Activated CD4-positive, alpha-beta T cell treated with anti-CD3 and anti-CD28 coated beads, Interleukin-2, amount 10 ng/mL, durations not matched to agents 24 days and 14 days (primary cell): ENCODE data around the gene CELF4. TPM values are rescaled to one million over a fixed set of nuclear protein-coding genes. Genes with fewer than 3 reads are reported as not detected.

Source experiments
- DNase-seq: peaks from one replicate; pipeline ENCODE4 v3.0.0; 2022
- H3K27ac Mint-ChIP-seq: one replicate; pipeline ENCODE4 v1.8.0; 2022; ENCODE audit warnings: mild to moderate bottlenecking, mixed read lengths
- H3K27me3 Mint-ChIP-seq: one replicate; pipeline ENCODE4 v1.8.0; 2022; ENCODE audit warnings: mixed read lengths
- H3K36me3 Mint-ChIP-seq: one replicate; pipeline ENCODE4 v1.8.0; 2022; ENCODE audit warnings: low read depth, mild to moderate bottlenecking, mixed read lengths
- H3K4me1 Mint-ChIP-seq: one replicate; pipeline ENCODE4 v1.8.0; 2021; ENCODE audit warnings: mixed read lengths
- H3K4me3 Mint-ChIP-seq: one replicate; pipeline ENCODE4 v1.8.0; 2022; ENCODE audit warnings: mild to moderate bottlenecking, moderate library complexity, mixed read lengths
- H3K9me3 Mint-ChIP-seq: one replicate; pipeline ENCODE4 v1.8.0; 2021; ENCODE audit warnings: mixed read lengths
- intact Hi-C: fragments of 100-400 bp; cut with micrococcal nuclease; formaldehyde crosslinking; loops from one replicate; pipeline ENCODE4 v1.15.1; 2023
- total RNA-seq: library from RNA; stranded (reverse); gene quantifications from 2 replicates; pipeline ENCODE4 v1.2.3, GENCODE V29; 2022

CELF4 gene
- total RNA-seq, 1 donor from 2014 or later = not detected

- intact Hi-C loops = no loop called here
- no peak overlapping the region for H3K27ac Mint-ChIP-seq
- no peaks in the 10 kb centered on the region for H3K27me3 Mint-ChIP-seq
- no peak for DNase-seq
- H3K9me3 Mint-ChIP-seq = no peaks in the 10 kb centered on the region
- H3K4me1 Mint-ChIP-seq = no peaks in the 10 kb centered on the region
- no peaks in the 10 kb centered on the region for H3K36me3 Mint-ChIP-seq
- H3K4me3 Mint-ChIP-seq = no peak overlapping the region
Measured at GRCh38 chr18:37499044-37499443, 66.6 kb downstream of the CELF4 start.

- Mint-ChIP-seq H3K27me3 (no peaks in the 10 kb centered on the region), H3K9me3 (no peaks in the 10 kb centered on the region), H3K36me3 (no peaks in the 10 kb centered on the region), H3K4me3 (no peak overlapping the region), H3K27ac (no peak overlapping the region), H3K4me1 (no peaks in the 10 kb centered on the region)
- no peak for DNase-seq
- intact Hi-C loops = no loop called here
Measured at GRCh38 chr18:37497853-37498518, 67.6 kb downstream of the CELF4 start.

GRCh38 chr18:37496568-37496967 lies 69.0 kb downstream of the CELF4 start:
- H3K27ac Mint-ChIP-seq = no peak overlapping the region
- H3K27me3 Mint-ChIP-seq = no peaks in the 10 kb centered on the region
- H3K9me3 Mint-ChIP-seq = no peaks in the 10 kb centered on the region
- DNase-seq = no peak
- intact Hi-C loops = no loop called here
- no peaks in the 10 kb centered on the region for H3K36me3 Mint-ChIP-seq
- H3K4me3 Mint-ChIP-seq = no peak overlapping the region
- H3K4me1 Mint-ChIP-seq = no peaks in the 10 kb centered on the region

- intact Hi-C loops = no loop called here
- H3K4me1 Mint-ChIP-seq = no peaks in the 10 kb centered on the region
- no peak overlapping the region for H3K4me3 Mint-ChIP-seq
- no peak overlapping the region for H3K27ac Mint-ChIP-seq
- H3K36me3 Mint-ChIP-seq = no peaks in the 10 kb centered on the region
- no peak for DNase-seq
- H3K9me3 Mint-ChIP-seq = no peaks in the 10 kb centered on the region
- H3K27me3 Mint-ChIP-seq = peaks cover 4% of the 10 kb centered on the region
Measured at GRCh38 chr18:37495354-37495753, 70.2 kb downstream of the CELF4 start.

- Mint-ChIP-seq H3K36me3 (no peaks in the 10 kb centered on the region), H3K9me3 (no peaks in the 10 kb centered on the region), H3K27ac (no peak overlapping the region), H3K4me1 (no peaks in the 10 kb centered on the region), H3K27me3 (peaks cover 4% of the 10 kb centered on the region), H3K4me3 (no peak overlapping the region)
- no peak for DNase-seq
- intact Hi-C loops = no loop called here
Measured at GRCh38 chr18:37494406-37494805, 71.2 kb downstream of the CELF4 start.

DNA sequence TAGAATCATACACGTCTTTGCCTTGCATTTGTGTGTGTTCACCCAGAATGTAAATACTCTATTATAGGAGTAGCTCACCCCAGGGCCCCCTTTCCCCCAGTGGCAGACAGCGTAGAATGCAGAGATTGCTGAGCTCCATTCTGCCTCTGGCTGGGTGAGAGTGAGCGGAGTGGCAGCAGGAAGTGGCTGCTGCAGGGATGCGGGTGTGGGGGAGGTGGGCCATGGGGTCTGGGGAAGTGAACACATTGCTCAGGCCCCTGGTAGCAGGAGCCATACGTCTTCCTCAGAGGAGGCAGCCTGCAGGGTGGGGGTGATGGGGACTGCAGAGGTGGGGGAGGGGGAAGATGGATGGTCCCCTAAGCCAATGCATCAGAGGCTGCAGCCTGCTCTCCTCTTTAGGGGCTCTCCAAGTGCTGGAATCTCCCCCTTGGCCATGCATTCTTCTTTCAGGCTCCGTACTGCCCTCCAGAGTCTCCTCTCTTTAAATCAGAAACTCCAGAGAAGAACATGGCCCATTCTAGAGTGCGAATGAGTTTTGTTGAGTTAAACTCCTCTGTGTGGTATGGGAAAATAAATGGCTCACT lies 72.2 kb downstream of the CELF4 start:
- Mint-ChIP-seq H3K9me3 (no peaks in the 10 kb centered on the region), H3K27ac (no peak overlapping the region), H3K4me1 (no peaks in the 10 kb centered on the region), H3K27me3 (peaks cover 6% of the 10 kb centered on the region), H3K36me3 (no peaks in the 10 kb centered on the region), H3K4me3 (no peak overlapping the region)
- DNase-seq = no peak
- intact Hi-C loops = no loop called here

DNA sequence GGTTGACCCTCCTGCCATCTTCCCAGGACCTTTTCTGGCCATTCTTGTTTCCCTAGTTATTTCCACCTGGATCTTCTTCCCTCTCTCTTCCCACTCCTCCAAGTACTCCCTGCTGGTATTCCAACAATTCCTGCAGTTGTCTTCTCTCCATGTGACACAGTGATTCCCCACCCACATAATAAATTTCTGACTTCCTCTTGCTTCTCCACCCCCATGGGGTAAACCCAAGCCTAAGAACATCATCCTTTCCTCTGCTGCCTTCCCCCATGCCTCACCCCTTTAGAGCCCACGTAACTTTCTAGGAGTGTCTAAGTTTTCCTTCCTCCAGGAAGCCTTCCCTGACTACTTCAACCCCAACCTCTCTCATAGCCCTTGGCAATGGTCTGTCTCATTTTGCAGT lies 72.6 kb downstream of the CELF4 start:
- Mint-ChIP-seq H3K9me3 (no peaks in the 10 kb centered on the region), H3K27ac (no peak overlapping the region), H3K4me3 (no peak overlapping the region), H3K4me1 (no peaks in the 10 kb centered on the region), H3K27me3 (peaks cover 10% of the 10 kb centered on the region), H3K36me3 (no peaks in the 10 kb centered on the region)
- no peak for DNase-seq
- intact Hi-C loops = no loop called here

GRCh38 chr18:37491526-37491925 lies 74.1 kb downstream of the CELF4 start:
- Mint-ChIP-seq H3K9me3 (no peaks in the 10 kb centered on the region), H3K27me3 (peaks cover 24% of the 10 kb centered on the region), H3K36me3 (no peaks in the 10 kb centered on the region), H3K4me1 (no peaks in the 10 kb centered on the region), H3K27ac (no peak overlapping the region), H3K4me3 (no peak overlapping the region)
- DNase-seq = no peak
- intact Hi-C loops = no loop called here

- intact Hi-C loops = no loop called here
- H3K36me3 Mint-ChIP-seq = no peaks in the 10 kb centered on the region
Measured at GRCh38 chr18:37489998-37490397, 75.6 kb downstream of the CELF4 start.

DNA sequence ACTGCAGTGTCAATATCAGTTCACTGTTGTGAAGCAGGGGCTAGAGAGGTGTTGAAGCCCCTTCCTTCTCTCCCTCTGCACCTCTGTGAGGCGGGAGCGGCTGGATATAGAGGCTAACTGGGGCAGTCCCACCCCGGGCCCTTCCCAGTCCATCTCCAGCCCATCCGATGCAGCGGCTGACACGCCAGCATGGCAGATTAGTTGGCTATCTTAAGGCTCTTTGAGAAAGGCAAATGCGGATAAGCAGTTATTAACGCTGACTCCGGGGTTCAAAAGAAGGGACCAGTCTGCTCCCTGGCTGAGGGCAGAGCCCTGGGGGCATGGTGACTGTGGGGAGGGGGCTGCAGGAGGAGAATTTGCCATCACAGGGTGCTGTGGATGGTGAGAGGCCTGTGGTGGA lies 76.6 kb downstream of the CELF4 start:
- intact Hi-C loops = no loop called here
- Mint-ChIP-seq H3K27me3 (peaks cover 42% of the 10 kb centered on the region), H3K4me3 (no peak overlapping the region), H3K9me3 (peaks cover under 1% of the 10 kb centered on the region), H3K36me3 (no peaks in the 10 kb centered on the region), H3K27ac (no peak overlapping the region), H3K4me1 (no peaks in the 10 kb centered on the region)
- no peak for DNase-seq

More at GRCh38 chr18:37489998-37490397, 75.6 kb downstream of the CELF4 start:
- Mint-ChIP-seq H3K4me3 (no peak overlapping the region), H3K9me3 (no peaks in the 10 kb centered on the region), H3K27me3 (peaks cover 33% of the 10 kb centered on the region), H3K4me1 (no peaks in the 10 kb centered on the region), H3K27ac (no peak overlapping the region)
- no peak for DNase-seq

DNA sequence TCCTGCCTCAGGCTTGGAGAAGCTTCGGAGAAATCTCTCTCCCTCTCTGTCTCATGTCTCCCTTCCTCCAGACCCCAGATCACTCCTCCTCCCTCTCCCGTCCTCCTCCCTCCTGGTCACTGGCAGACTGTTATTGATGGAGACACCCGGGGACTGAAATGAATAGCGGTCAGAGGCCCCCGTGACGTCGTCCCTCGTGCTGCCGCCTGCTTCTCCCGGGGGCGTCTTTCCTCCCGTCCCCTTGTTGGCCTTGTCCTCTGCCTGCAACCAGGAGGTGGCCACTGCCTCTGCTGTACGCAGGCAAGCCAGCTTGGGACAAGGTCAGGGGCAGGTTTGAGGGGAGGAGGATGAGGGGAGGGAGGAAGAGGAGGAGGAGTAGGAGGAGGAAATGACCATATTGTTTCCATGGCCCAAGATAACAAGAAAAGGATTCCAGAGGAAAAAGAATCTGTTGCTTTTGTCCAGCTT lies 78.2 kb downstream of the CELF4 start:
- H3K9me3 Mint-ChIP-seq = peaks cover 3% of the 10 kb centered on the region
- H3K36me3 Mint-ChIP-seq = no peaks in the 10 kb centered on the region
- H3K27me3 Mint-ChIP-seq = peaks cover 52% of the 10 kb centered on the region
- H3K4me1 Mint-ChIP-seq = no peaks in the 10 kb centered on the region
- no peak overlapping the region for H3K4me3 Mint-ChIP-seq
- DNase-seq = no peak
- no peak overlapping the region for H3K27ac Mint-ChIP-seq
- intact Hi-C loops = no loop called here

DNA sequence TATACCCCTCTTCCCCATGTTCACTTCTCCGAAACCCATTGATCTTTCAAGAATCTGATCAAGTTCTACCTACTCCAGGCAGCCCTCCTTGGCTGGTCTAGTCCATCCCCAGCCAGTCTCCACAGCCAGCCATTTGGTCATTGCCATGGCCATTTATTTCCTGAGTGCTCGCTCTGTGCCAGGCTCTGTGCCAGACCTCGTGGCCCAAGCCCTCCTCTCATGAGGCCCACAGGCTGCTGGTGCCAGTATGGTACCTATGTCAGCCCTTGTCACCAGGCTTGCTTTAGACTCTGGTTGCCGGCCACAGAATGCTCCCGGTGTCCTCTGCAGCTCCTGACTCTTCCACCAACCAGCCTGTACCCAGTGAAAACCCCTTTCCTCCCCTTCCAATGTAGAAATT lies 78.8 kb downstream of the CELF4 start:
- intact Hi-C loops = no loop called here
- Mint-ChIP-seq H3K9me3 (peaks cover 3% of the 10 kb centered on the region), H3K36me3 (no peaks in the 10 kb centered on the region), H3K4me1 (no peaks in the 10 kb centered on the region), H3K4me3 (no peak overlapping the region), H3K27me3 (peaks cover 55% of the 10 kb centered on the region), H3K27ac (no peak overlapping the region)
- DNase-seq = no peak

GRCh38 chr18:37484983-37485834 lies 80.4 kb downstream of the CELF4 start:
- Mint-ChIP-seq H3K27me3 (peaks cover 51% of the 10 kb centered on the region), H3K4me3 (peak overlapping the region; percentile 6), H3K9me3 (peaks cover 3% of the 10 kb centered on the region), H3K27ac (no peak overlapping the region), H3K36me3 (no peaks in the 10 kb centered on the region), H3K4me1 (no peaks in the 10 kb centered on the region)
- DNase-seq = peak; percentile 65
- intact Hi-C loops = no loop called here
